Mononuclear cell (primary cell): Measurements from ENCODE around the gene TRIM39. TPM values are rescaled to one million over a fixed set of nuclear protein-coding genes. Genes with fewer than 3 reads are reported as not detected.
"Not testable (repeated sequence)": the region's sequence is repeated elsewhere in the genome, so short reads cannot be mapped to it uniquely, and the experiment has no call there.

ENCODE experiments used
- H3K27me3 ChIP-seq: 2 replicates; pipeline ENCODE4 v1.6.0; 2011; ENCODE audit warnings: low read length, control low read depth; ENCODE audit not compliant: insufficient read depth
- H3K4me1 ChIP-seq: 2 replicates; pipeline ENCODE4 v1.5.1; 2011; ENCODE audit warnings: mild to moderate bottlenecking, low read length, control low read depth; ENCODE audit not compliant: insufficient read depth
- H3K4me3 ChIP-seq: 2 replicates; pipeline ENCODE4 v1.5.1; 2011; ENCODE audit warnings: mild to moderate bottlenecking, low read length, moderate library complexity
- H3K9me3 ChIP-seq: 2 replicates; pipeline ENCODE4 v1.5.1; 2011; ENCODE audit warnings: low read depth, mild to moderate bottlenecking, control low read depth, low read length
- total RNA-seq: library from RNA; depleted of rRNA; stranded (reverse); fragments of >200 nt; gene quantifications from one replicate; pipeline ENCODE4 v1.2.3, GENCODE V29; 2012

The TRIM39 gene
- total RNA-seq, 1 donor, result 21.5 TPM

DNA sequence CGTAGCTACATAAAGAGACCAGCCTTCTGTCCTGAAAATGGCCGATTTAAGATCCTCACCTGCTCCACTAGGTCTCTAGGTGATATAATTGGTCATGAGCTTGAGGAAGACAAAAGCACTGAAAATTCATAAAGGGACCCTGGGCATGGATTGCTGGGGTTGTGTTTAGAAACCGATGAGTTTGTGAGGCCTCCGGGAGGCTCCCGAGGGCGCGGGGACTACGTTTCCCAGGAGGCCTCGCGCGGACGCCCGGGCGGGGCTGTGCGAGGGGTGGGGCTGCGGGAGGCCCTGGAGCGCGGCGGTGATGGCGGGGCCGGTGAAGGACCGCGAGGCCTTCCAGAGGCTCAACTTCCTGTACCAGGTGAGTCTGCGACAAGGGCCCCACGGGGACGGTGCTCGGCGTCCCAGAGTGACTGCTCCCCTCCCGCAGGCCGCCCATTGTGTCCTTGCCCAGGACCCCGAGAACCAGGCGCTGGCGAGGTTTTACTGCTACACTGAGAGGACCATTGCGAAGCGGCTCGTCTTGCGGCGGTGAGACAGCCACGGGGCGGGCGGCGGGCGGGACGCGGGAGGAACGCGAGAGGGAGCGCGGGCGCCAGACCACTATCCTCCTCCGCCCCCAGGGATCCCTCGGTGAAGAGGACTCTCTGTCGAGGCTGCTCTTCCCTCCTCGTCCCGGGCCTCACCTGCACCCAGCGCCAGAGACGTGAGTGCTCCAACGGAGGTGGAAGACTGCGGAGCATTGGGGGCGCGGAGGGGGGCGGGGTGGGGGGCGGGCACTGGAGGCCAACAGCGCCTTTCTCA, 18.3 kb downstream of the TRIM39 start, which contains the start of gene RPP21:
Gene RPP21 (plus strand): TSS at position 289 of the 804 bp plus-strand sequence. CDS start 16 bp downstream, at position 305.
- Histone ChIP-seq H3K9me3 (no peaks in the 10 kb centered on the region), H3K27me3 (no peaks in the 10 kb centered on the region), H3K4me1 (peaks cover 20% of the 10 kb centered on the region), H3K4me3 (peak within 1 kb of the TSS; percentile 66)

DNA sequence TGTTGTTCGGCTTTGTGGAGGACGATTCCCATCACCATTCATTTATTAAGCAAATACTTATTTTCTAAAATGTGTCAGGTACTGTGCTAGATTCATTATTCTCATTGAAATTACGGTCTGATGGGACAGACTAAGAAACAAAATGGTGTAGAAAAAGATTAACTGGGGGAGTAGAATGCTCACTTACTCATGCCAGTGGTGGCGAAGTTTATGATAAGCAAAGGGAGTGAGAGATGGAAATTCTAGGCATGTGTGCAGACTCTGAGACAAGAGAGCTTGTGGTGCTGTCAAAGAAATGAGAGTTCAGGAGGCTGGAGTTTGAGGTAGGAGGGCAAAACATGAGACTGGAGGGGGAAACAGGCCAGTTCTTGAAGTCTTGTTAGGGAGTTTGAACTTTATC, 19.1 kb downstream of the TRIM39 start:
- no peaks in the 10 kb centered on the region for H3K27me3 ChIP-seq
- H3K9me3 ChIP-seq, result no peaks in the 10 kb centered on the region
- peaks cover 20% of the 10 kb centered on the region for H3K4me1 ChIP-seq
- no peak overlapping the region for H3K4me3 ChIP-seq

DNA sequence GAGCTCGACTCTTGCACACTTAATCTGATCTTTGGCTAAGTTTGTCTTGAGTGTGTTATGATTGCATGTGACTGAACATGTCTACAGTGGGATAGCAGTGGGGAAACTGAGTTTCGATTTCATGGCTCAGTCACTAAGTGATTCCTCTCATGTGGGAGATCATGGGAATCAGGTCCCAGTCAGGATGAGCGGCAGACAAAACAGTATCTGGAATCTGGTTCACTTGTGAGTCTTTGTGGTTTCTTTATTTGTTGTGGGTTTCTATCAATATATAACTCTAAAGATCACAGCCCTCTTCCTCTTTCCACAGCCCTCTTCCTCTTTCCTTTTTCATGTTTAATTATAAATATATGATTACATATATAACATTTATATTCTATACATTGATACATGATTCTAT, 22.2 kb downstream of the TRIM39 start:
- Histone ChIP-seq H3K27me3 (peaks cover 18% of the 10 kb centered on the region), H3K4me3 (no peak overlapping the region), H3K9me3 (no peaks in the 10 kb centered on the region), H3K4me1 (peaks cover 20% of the 10 kb centered on the region)

DNA sequence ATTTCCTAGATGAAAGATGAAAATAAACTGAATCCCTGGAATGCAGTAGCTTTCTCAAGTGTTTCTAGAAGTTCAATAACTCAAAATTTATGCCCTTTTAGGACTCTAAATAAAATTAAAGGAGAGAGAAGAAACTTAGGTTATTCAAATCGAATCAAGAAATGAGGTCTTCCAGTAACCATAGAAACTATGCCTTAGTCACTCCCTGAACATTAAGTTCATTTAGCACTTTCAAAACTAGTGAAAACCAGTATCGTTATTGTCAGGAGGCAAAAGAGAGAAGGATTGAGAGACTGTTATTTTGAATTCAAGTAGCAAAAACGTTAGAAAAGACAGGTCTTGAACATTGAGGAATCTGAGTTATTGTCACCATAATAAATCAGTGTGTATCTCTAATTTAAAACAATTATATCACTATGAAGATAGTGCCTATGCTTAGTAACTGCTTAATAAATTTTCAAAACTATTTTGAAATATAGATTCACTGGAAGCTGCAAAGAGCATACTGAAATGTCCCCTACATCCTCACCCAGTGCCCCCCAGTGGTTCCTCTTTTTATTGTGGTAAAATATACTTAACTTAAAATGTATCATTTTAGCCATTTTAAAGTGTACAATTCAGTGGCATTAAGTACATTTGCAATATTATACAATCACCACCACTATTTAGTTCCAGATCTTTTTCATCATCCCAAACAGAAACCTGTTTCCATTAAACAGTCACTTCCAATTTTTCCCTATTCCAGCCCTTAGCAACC, 22.9 kb downstream of the TRIM39 start:
- H3K4me1 ChIP-seq, result peaks cover 18% of the 10 kb centered on the region
- peaks cover 22% of the 10 kb centered on the region for H3K27me3 ChIP-seq

DNA sequence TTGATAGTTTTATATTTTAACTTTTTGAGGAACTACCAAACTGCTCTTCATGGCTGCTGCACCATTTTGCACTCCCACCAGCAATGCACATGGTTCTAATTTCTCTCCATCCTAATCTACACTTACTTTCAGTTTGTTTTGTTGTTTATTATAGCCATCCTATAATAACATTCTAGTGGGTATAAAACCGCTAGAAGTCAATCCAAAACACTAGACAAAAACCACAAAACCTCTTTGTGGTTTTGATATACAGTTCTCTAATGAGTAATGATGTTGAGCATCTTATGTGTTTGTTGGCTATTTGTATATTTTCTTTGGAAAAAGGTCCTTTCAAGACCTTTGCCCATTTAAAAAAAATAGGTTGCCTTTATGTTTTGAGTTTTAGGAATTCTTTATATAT, 23.8 kb downstream of the TRIM39 start:
- H3K27me3 ChIP-seq, result peaks cover 32% of the 10 kb centered on the region
- H3K9me3 ChIP-seq, result no peaks in the 10 kb centered on the region
- no peak overlapping the region for H3K4me3 ChIP-seq
- H3K4me1 ChIP-seq, result peaks cover 16% of the 10 kb centered on the region

More for the DNA sequence above, 22.9 kb downstream of the TRIM39 start:
- H3K4me3 ChIP-seq, result no peak overlapping the region
- H3K9me3 ChIP-seq, result no peaks in the 10 kb centered on the region

DNA sequence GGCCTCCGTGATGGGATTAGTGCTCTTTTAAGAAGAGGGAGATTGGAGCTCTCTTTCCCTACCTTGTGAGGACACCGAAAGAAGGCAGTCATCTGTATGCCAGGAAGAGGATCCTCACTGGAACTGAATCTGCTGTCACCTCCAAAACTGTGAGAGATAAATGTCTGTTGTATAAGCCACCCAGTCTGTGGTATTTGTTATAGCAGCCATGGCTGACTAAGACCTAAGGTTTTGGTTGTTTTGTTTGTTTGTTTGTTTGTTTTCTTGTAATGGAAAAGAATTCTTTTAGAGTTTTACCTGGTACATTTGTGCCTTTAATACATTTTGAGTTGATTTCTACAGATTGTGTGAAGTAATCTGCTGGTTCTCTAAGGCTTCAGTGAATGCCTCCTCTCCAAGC, 25.8 kb downstream of the TRIM39 start:
- Histone ChIP-seq H3K4me1 (peaks cover 8% of the 10 kb centered on the region), H3K9me3 (no peaks in the 10 kb centered on the region), H3K4me3 (no peak overlapping the region), H3K27me3 (peaks cover 47% of the 10 kb centered on the region)

DNA sequence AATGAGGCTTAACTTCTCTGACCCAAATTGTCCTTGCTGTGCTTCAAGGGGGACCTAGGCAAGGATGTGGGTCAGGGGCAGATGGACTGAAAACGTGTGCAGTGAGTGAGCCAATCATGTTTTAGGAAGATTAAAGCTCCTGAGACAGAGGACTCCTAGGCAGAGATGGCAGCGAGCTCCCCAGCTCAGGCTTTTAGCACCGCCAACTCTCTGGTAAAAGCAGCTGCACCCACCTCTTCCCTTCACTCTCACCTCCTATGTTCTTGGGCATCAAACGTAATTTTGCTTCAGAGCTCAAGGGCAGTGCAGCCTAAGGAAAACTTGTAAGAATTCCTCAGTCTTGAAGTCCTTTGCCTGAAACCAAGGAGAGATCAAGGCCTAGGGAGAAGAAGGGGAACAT, 28.6 kb downstream of the TRIM39 start:
- Histone ChIP-seq H3K9me3 (no peaks in the 10 kb centered on the region), H3K27me3 (peaks cover 74% of the 10 kb centered on the region), H3K4me3 (no peak overlapping the region), H3K4me1 (peaks cover 7% of the 10 kb centered on the region)

DNA sequence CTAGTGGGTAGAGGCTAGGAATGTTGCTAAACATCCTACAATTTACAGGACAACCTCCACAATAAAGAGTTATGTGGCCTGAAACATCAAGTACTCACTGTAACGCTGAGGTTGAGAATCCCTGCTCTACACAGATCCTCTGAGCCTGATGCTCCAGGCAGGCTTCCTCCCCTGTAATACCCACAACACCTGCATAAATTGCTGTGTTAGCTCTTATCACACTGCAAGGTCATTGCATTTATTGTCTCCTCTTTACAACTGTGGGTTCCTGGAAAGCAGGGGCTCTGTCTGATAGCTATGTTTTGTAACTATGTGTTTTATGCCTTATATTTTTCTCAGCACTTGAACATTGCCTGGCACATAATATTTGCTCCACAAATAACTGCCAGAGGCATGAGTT, 29.8 kb downstream of the TRIM39 start:
- H3K27me3 ChIP-seq, result peaks cover 84% of the 10 kb centered on the region
- H3K4me3 ChIP-seq, result no peak overlapping the region
- H3K9me3 ChIP-seq, result no peaks in the 10 kb centered on the region
- H3K4me1 ChIP-seq, result peaks cover 7% of the 10 kb centered on the region

DNA sequence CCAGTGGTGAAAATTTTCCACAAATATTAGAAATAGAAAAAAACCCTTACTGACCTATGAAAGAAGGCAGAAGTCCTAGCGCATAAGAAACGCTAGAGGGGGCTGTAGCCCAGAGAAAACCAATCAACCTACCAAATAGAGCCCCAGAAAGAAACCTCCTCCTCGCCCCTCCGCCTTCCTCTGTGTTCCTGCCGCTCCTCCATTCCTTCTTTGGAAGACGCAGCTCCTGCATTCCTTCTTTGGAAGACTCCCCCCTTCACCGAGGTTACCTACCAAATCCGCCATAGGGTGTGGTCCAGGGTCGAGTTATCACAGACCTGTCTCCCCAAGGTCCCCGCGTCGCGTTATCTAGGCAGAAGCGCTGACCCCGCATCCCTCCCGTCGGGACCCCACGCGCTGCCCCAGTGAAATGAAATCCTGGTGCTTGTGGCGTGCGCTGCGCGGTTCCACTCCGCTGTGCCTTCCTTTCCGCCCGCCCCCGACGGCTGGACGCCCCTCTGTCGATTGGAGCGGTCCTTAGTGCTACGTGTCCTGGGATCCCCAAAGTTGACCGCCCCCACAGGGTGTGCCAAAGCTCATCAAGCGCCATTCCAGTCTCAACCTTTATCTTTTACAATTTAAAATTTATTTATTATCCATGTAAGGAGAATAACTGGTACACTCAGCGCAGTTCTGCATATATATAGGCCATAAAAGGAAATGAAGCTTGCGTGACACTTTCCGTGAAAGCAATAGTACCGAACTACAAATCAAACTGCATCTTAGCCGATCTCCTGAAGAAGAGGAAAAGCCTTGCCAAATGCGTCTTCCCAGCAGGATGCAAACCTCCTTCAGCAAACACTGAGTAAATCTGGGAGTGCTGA, 31.2 kb downstream of the TRIM39 start:
- H3K4me3 ChIP-seq, result peak overlapping the region; percentile 9
- peaks cover 92% of the 10 kb centered on the region for H3K27me3 ChIP-seq
- peaks cover 7% of the 10 kb centered on the region for H3K4me1 ChIP-seq
- no peaks in the 10 kb centered on the region for H3K9me3 ChIP-seq

DNA sequence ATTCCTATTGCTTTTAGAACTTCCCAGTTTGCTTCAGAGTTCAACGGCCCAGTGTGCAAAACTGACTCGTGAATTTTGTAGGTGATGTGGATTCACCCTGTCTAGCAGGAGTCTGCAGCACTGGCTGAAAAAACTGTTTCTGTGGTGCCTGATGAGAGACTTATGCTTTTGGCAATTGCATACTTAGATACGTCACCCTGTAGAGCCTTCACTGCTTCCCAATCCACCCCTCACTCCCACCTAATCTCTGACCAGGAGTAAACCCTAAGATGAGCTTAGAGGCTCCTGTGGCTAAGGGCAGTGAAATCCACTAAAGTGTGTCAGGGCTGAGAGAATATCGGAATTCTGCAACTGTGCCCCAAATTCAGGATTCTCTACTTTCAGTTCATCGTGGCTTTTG, 32.5 kb downstream of the TRIM39 start:
- peaks cover 88% of the 10 kb centered on the region for H3K27me3 ChIP-seq
- H3K9me3 ChIP-seq, result no peaks in the 10 kb centered on the region
- peaks cover 7% of the 10 kb centered on the region for H3K4me1 ChIP-seq
- no peak overlapping the region for H3K4me3 ChIP-seq

DNA sequence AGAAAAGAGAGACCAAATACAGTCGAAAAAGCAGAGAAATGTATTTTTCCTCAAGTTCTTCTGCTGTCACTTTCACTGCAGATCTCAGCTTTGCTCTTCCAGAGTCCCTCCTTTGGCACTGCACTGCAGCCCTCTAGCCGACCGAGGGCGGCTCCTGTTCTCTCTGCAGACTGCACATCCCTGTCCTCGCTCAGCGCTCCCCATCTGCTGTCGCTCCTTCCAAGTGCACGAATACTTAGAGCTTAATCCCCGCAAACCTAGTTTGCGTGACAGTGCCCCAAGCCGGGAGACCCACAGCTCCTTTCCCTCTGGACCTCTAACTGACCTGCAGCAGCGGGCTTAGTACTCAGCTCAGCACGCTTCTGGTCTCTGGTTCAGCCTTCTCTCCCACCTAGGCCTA, 33.4 kb downstream of the TRIM39 start:
- no peak overlapping the region for H3K4me3 ChIP-seq
- peaks cover 7% of the 10 kb centered on the region for H3K4me1 ChIP-seq
- no peaks in the 10 kb centered on the region for H3K9me3 ChIP-seq
- peaks cover 86% of the 10 kb centered on the region for H3K27me3 ChIP-seq

DNA sequence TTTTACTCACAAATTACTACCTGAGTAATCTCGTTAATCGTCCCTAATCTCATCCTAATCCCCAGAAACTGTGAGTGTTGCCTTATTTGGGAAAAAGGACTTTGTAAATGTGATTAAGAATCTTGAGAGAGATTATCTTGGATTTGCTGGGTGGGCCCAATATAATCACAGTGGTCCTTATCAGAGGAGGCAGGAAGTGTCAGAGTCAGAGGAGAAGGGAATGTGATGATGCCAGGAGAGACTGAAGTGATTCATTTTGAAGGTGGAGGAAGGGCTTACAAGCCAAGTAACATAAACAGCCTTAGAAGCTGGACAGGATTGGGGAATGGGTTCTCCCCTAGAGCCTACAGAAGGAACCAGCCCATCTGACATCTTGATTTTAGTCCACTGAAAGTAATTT, 34.9 kb downstream of the TRIM39 start:
- H3K4me3 ChIP-seq, result no peak overlapping the region
- H3K9me3 ChIP-seq, result no peaks in the 10 kb centered on the region
- peaks cover 89% of the 10 kb centered on the region for H3K27me3 ChIP-seq
- peaks cover 7% of the 10 kb centered on the region for H3K4me1 ChIP-seq

DNA sequence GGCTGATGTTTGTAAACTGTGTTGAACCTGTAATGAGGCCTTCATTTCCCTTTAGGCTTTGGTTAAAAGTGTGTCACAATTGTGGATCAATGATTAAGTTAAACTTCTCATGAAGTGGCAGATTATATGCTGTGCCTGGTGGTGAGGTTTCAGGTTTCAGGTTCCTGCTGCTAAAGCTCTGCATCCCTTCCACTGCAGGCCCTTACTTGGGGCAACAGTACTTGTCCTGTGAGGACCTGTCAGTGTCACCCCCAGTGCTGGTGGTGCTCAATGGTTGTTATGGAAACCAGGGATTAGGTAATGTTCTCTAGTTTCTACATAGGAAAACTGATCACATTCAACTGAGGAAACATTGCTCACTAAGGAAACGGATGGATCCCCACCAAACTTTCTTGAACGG, 36.7 kb downstream of the TRIM39 start:
- Histone ChIP-seq H3K9me3 (no peaks in the 10 kb centered on the region), H3K4me3 (no peak overlapping the region), H3K27me3 (peaks cover 86% of the 10 kb centered on the region), H3K4me1 (no peaks in the 10 kb centered on the region)

DNA sequence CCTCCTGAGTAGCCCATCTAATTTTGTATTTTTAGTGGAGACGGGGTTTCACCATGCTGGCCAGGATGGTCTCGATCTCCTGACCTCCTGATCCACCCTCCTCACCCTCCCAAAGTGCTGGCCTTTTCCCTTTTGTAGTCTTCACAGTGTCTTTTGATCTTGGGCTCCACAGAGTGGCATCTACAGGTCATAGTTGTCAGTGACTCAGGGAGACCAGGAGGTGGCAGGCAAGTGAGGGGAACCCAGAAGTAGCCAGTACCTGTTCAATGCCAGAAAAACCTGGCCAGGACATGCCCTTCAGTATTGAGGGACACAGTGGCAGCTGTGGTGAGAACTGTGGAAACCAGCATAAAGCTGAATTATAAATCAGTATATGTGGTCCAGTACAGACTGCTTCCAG, 37.9 kb downstream of the TRIM39 start:
- H3K27me3 ChIP-seq, result peaks cover 77% of the 10 kb centered on the region
- no peak overlapping the region for H3K4me3 ChIP-seq
- no peaks in the 10 kb centered on the region for H3K4me1 ChIP-seq
- no peaks in the 10 kb centered on the region for H3K9me3 ChIP-seq

DNA sequence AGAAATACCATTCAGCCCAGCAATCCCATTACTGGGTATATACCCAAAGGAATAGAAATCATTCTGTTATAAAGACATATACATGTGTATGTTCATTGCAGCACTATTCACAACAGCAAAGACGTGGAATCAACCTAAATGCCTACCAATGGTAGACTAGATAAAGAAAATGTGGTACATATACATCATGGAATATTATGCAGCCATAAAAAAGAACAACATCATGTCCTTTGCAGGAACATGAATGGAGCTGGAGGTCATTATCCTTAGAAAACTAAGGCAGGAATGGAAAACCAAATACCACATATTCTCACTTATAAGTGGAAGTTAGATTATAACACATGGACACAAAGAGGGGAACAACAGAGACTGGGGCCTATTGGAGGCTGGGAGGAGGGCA, 42.6 kb downstream of the TRIM39 start:
- not testable (repeated sequence) for H3K9me3 ChIP-seq, H3K4me3 ChIP-seq, H3K4me1 ChIP-seq
- H3K27me3 ChIP-seq, result peaks cover 43% of the 10 kb centered on the region
